Measurements from ENCODE around the gene WBP4.
A peak's percentile ranks its signal among the peaks of the same experiment; 100 is the strongest.
"Not testable (repeated sequence)": the region's sequence is repeated elsewhere in the genome, so short reads cannot be mapped to it uniquely, and the experiment has no call there.

WBP4 gene

DNA sequence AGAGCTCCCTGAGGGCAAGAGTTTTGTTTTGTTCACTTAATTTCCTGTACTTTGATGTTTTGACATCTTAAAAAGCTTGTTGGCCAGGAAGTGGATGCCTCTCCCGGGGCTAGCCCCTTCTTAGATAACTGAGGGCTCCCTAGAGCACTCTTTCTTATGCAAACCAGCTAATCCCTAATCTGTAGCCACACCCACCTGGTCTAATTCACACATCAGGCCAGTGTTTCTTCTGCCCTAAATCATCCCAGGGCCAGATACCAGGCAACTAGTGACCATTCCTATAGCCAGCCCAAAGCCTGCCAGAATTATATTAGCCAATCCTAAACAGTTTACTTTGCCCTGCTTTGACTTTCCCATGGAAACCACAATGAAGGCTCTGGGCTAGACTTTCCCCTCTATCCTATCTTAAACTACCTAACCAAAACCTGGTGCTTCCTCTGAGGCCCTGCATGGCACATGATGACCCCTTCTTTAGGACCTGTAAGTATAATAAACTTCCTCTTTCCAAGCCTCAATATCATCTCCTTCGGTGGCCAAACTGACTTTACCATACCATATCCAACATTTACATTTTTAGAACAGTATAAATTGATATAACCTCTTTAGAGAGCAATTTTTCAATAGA, 24.8 kb downstream of the WBP4 start:
- no peak for DNase-seq

DNA sequence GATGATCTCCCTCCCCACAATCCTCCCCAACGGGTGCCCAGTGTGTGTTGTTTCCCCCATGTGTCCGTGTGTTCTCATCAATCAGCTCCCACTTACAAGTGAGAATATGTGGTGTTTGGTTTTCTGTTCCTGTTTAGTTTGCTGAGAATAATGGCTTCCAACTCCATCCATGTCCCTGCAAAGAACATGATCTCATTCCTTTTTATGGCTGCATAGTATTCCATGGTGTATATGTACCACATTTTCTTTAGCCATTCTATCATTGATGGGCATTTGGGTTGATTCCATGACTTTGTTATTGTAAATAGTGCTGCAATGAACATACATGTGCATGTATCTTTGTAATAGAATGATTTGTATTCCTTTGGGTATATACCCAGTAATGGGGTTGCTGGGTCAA, 34.4 kb downstream of the WBP4 start:
- not testable (repeated sequence) for DNase-seq

- DNase-seq, result no peak
These were observed 37.5 kb downstream of the WBP4 start for GRCh38 chr13:41098761-41099160.

DNA sequence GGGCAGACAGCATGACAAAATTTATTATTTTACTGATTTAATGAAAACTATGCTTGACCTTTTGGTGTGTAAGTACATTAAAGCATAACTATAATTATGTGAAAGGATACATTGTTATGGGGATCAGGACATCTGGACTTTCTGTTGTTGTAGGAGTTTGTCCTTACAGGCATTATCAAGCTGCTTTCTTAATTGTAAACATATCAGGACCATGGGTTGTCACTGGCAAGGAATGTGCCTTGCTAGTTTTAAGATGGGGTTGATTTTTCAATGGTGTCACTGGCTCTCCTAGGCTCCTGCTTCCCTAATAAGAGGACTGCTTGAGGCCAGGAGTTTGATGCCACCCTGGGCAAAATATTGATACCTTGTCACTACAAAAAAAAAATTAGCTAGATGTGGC, 38.7 kb downstream of the WBP4 start:
- no peak for DNase-seq

DNA sequence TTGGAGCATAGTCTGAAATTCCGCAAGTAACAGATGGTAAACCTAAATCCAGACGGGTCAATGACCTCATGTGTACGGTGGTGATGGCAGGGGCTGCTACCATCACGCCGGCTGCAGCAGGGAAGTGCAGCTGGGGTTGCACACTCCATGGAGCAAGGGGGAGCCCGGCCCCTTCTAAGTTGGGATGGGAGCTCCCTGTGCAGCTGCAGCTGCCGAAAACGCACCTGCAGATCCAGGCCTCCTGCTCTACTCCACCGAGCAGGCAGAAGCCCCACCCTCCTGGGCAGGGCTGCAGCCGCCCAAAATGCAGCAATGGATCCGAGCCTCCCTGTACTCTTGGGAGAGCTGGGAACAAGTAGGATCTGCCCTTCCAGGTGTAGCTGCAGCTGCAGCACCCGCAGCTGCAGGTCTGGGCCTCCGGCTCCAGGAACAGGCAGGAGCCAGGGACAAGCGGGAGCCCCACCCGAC, 45.8 kb downstream of the WBP4 start:
- peak; percentile 70 for DNase-seq

GRCh38 chr13:41107584-41108014, 46.3 kb downstream of the WBP4 start:
- peak; percentile 66 for DNase-seq

GRCh38 chr13:41111454-41111853, 50.1 kb downstream of the WBP4 start:
- DNase-seq, result no peak

DNA sequence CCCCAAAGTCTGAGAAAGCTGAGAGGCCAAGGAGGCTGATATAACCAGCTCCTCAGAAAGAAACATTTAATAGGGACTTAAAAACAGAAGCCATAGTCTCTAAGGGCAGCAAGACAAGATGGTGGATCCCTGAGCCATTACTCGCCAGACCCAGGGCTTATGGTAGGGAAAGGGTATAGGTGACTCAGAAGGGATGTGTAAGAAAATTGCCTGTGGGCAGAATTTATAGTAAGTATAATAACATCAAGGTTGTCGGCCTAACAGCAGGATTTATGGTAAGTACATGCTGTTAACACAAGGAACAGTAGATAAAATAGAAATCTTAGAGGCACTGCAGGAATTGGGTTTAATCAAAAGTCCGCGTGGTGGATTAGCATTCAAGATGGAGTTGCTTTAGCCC, 56.6 kb downstream of the WBP4 start:
- no peak for DNase-seq

GRCh38 chr13:41122838-41123237, 61.5 kb downstream of the WBP4 start:
- DNase-seq, result no peak

DNA sequence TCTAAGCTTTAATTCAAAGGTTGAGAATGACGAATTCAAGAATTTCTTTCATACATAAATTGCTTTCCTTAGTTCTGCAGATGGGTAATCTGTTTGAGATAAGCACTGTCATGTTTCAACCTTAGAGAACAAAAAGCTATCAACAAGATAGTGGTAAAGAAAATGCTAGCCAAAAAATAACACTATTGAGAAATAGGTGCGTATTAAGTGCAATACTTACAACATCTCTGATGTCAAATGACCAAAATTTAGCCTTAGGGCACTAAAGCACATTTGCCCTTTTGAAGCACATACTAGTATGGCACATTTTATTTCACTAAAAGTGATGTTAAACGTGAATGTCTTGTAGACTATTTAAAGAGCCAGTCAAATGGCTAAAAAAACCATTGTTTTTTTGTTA, 66.4 kb downstream of the WBP4 start:
- no peak for DNase-seq

GRCh38 chr13:41130356-41130755, 69.0 kb downstream of the WBP4 start:
- no peak for DNase-seq

DNA sequence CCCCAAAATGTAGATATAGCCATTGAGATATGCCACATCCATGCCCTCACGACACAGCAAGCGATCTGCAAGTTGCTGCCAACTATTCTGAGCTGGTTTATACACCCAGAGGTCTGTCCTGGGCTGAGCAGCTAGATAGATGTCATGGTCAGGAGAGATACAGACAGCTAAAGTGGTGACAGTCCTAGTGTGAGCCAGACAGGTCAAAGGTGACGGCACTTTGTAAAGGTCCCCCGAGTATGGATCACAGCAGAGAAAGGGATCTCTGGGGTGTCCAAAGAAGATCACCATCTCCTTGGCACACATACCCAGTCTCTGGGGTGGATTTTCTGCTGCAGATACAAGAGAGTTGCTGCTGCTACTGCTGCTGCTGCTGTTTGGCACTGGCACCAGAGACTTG, 69.9 kb downstream of the WBP4 start:
- not testable (repeated sequence) for DNase-seq

DNA sequence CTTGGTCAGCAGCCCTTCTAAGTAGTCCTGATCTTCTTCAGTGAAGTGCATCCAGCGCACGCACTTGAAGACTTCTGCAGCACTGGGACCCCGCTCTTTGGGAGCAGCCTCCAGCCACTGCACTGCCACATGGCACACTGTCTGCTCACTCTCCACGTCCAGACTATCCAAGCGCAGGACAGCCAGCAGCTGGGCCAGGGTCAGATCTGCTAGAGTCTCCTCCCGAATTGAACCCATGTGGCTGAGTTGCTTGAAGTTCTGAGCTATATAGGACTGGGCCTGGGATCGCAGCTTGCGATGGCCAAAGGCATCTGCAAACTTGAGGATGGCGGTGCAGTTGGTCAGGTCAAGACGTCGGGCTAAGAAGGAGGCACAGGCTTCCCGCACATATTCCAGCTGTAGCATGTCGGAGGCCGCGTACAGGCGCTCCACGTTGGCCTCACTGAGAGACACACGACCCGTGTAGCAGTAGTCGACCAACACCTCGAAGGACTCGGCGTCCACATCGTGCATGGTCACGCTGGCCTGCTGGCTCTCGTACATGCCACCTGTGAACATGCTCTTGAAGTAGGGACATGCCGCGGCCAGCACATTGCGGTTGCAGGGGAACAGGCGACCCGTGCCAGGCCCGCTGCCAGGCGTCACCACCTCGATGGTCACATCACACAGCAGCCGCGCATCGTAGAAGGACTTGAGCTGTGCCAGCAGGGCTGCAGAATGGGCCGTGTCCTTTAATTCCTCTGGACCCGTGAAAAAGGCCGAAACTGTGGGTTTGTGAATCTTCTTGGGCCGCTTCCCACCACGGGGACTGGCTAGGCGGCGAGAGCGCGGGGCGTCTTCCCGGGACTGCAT, 70.6 kb downstream of the WBP4 start:
- DNase-seq, result not testable (repeated sequence)

DNA sequence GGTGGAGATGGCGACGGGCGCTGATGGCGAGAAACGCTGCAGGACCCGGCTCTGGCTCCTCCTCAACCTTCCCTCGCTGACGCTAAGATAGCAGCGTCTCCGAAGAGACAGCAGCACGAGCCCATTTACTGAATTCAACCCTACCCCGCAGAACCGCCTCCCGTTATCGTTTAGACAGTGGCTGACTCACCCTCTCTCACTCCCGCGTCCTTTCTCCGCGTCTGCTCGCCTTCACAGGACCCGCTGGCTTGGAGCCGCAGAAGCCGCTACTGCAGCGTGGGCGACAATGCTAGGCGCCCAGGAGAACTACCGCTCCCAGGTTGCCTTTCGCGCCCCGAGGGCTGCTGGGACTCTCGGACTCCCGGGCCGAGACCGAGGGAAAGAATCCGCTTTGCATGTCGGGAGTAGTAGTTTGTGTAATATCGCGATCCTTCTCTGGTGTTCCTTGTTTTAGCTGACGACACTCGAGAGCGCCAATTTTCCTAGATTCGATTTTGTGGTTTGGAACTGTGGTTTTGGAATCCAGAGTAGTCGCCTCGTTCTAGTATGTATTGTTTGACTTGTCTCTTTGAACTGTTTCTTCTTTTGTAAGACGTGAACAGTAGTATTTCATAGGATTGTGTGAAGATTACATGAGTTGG, 71.3 kb downstream of the WBP4 start, which contains the start of gene KBTBD6:
Gene KBTBD6 (minus strand): TSS at position 291 of the 641 bp plus-strand sequence. CDS start 291 bp downstream, outside the sequence.
- peak; percentile 93 for DNase-seq
